Colonic mucosa (tissue), 4 donors: ENCODE data around the gene ETFA. TPM values are rescaled to one million over a fixed set of nuclear protein-coding genes. Genes with fewer than 3 reads are reported as not detected.

Experiments
- DNase-seq: peaks from one replicate; pipeline ENCODE4 v3.0.0-alpha.2; 2020
- H3K27ac ChIP-seq: fragments of 200-600 bp; one replicate; pipeline ENCODE4 v1.8.0; 2021
- H3K27me3 ChIP-seq: fragments of 200-600 bp; one replicate; pipeline ENCODE4 v1.8.0; 2021
- H3K36me3 ChIP-seq: fragments of 200-600 bp; one replicate; pipeline ENCODE4 v1.8.0; 2021
- H3K4me1 ChIP-seq: fragments of 200-600 bp; one replicate; pipeline ENCODE4 v1.8.0; 2021; ENCODE audit warnings: mild to moderate bottlenecking
- H3K4me3 ChIP-seq: fragments of 200-600 bp; one replicate; pipeline ENCODE4 v1.8.0; 2021
- H3K9ac ChIP-seq, 2 donors: one replicate each; pipeline ENCODE4 v1.7.0; 2013; ENCODE audit warnings: control low read depth in 2 of 2, low read depth in 2 of 2, low read length in 2 of 2
- H3K9me3 ChIP-seq: fragments of 200-600 bp; one replicate; pipeline ENCODE4 v1.8.0; 2021
- CTCF ChIP-seq: fragments of 200-600 bp; IDR thresholded peaks from one replicate; pipeline ENCODE4 v1.8.0; 2022; ENCODE audit warnings: antibody characterized with exemption, mild to moderate bottlenecking
- intact Hi-C: fragments of 100-400 bp; cut with DNase I; formaldehyde crosslinking; loops from one replicate; pipeline ENCODE4 v1.14.1; 2022
- total RNA-seq, 2 donors: library from RNA; stranded (reverse); fragmentation: NEBNext Ultra II Directional in 1 of 2; extraction: Animal tissue kit (Norgen Biotek cat#: 25700) in 1 of 2; gene quantifications; one replicate each; pipeline ENCODE4 v1.2.1, GENCODE V29; 2021
- donor health status: healthy.
- donor health status: DM: no; HTN: no; CAD: no.
- donor health status: DM: no; HTN: no; CAD: no.

Gene ETFA
- total RNA-seq, 2 donors from 2014 or later: 300 to 366 TPM

GRCh38 chr15:76260246-76260938 is 50.9 kb downstream of the ETFA start:
- H3K4me1 ChIP-seq: no peaks in the 10 kb centered on the region
- peaks cover 4% of the 10 kb centered on the region for H3K36me3 ChIP-seq
- no peaks in the 10 kb centered on the region for H3K9me3 ChIP-seq
- no peak overlapping the region for H3K27ac ChIP-seq
- H3K9ac ChIP-seq: no peak overlapping the region
- no peak for TF ChIP-seq CTCF
- no peak overlapping the region for H3K4me3 ChIP-seq
- H3K27me3 ChIP-seq: no peaks in the 10 kb centered on the region
- no peak for DNase-seq
- intact Hi-C loops: no loop called here

GRCh38 chr15:76259392-76259791 is 51.9 kb downstream of the ETFA start:
- Histone ChIP-seq H3K27me3 (no peaks in the 10 kb centered on the region), H3K4me3 (no peak overlapping the region), H3K9me3 (no peaks in the 10 kb centered on the region), H3K27ac (no peak overlapping the region), H3K9ac (no peak overlapping the region), H3K36me3 (no peaks in the 10 kb centered on the region), H3K4me1 (no peaks in the 10 kb centered on the region)
- intact Hi-C loops: no loop called here
- no peak for DNase-seq
- TF ChIP-seq CTCF: no peak

- Histone ChIP-seq H3K9me3 (no peaks in the 10 kb centered on the region), H3K27me3 (no peaks in the 10 kb centered on the region), H3K4me3 (no peak overlapping the region), H3K36me3 (no peaks in the 10 kb centered on the region), H3K4me1 (no peaks in the 10 kb centered on the region), H3K9ac (no peak overlapping the region), H3K27ac (no peak overlapping the region)
- intact Hi-C loops: no loop called here
- no peak for TF ChIP-seq CTCF
- DNase-seq: no peak
Observed at GRCh38 chr15:76258460-76258859, 52.8 kb downstream of the ETFA start.

GRCh38 chr15:76253691-76254473 is 57.4 kb downstream of the ETFA start:
- no peaks in the 10 kb centered on the region for H3K9me3 ChIP-seq
- no peak for DNase-seq
- no peak overlapping the region for H3K9ac ChIP-seq
- intact Hi-C loops: no loop called here
- H3K4me3 ChIP-seq: no peak overlapping the region
- H3K27ac ChIP-seq: no peak overlapping the region
- H3K4me1 ChIP-seq: no peaks in the 10 kb centered on the region
- no peak for TF ChIP-seq CTCF
- H3K36me3 ChIP-seq: no peaks in the 10 kb centered on the region
- H3K27me3 ChIP-seq: no peaks in the 10 kb centered on the region

GRCh38 chr15:76252249-76252648 is 59.0 kb downstream of the ETFA start:
- Histone ChIP-seq H3K9ac (no peak overlapping the region), H3K36me3 (no peaks in the 10 kb centered on the region), H3K27ac (no peak overlapping the region), H3K27me3 (no peaks in the 10 kb centered on the region), H3K4me1 (no peaks in the 10 kb centered on the region), H3K9me3 (no peaks in the 10 kb centered on the region), H3K4me3 (no peak overlapping the region)
- TF ChIP-seq CTCF: no peak
- DNase-seq: no peak
- intact Hi-C loops: no loop called here
